Peyer's patch (tissue), 4 donors: ENCODE measurements around the gene KRT83.

Experiments
- POLR2A ChIP-seq, 2 donors: fragments of 450-650 bp; IDR thresholded peaks; one replicate each; pipeline ENCODE4 v1.5.1; 2017; ENCODE audit warnings: antibody characterized with exemption in 2 of 2, mild to moderate bottlenecking in 2 of 2, moderate library complexity in 2 of 2
- TF ChIP-seq, protein P1 (sequence below), 6 experiments: fragments of 450-650 bp in 4 of 6; fragments of 200-600 bp in 2 of 6; sonication (generic) in 1 of 6; IDR thresholded peaks; one replicate each; pipeline ENCODE4 v1.5.1; 2017 to 2019; ENCODE audit warnings: antibody characterized with exemption in 6 of 6, mild to moderate bottlenecking in 3 of 6, moderate library complexity in 1 of 6

DNA sequence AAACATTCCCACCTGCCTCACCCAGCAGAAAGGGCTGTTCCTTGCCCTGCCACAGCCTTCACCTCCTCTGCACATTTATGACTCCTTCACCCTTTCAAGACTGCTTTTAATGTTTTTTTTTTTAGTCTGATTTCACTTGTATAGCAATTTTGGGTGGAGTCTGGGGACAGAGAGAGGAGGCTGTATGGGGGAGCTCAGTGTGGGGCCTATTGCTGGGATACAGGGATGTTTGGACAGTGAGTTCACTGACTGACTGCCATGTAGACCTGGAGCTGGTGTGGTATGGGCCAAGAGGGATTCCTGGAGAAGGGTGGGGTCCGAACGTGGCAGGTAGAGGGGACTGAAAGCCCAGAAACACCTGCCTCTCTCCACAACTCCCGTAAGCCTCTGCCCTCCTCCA is 48.0 kb upstream of the KRT83 start:
- TF ChIP-seq, protein P1, sequence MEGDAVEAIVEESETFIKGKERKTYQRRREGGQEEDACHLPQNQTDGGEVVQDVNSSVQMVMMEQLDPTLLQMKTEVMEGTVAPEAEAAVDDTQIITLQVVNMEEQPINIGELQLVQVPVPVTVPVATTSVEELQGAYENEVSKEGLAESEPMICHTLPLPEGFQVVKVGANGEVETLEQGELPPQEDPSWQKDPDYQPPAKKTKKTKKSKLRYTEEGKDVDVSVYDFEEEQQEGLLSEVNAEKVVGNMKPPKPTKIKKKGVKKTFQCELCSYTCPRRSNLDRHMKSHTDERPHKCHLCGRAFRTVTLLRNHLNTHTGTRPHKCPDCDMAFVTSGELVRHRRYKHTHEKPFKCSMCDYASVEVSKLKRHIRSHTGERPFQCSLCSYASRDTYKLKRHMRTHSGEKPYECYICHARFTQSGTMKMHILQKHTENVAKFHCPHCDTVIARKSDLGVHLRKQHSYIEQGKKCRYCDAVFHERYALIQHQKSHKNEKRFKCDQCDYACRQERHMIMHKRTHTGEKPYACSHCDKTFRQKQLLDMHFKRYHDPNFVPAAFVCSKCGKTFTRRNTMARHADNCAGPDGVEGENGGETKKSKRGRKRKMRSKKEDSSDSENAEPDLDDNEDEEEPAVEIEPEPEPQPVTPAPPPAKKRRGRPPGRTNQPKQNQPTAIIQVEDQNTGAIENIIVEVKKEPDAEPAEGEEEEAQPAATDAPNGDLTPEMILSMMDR (IDR thresholded peaks at IDR 0.05): no peak
- no peak for TF ChIP-seq POLR2A (IDR thresholded peaks at IDR 0.05)
